Measurements from ENCODE around the gene MAN2B2.

Gene MAN2B2

GRCh38 chr4:6574747-6575502 is at the start of gene MAN2B2:
MAN2B2 (plus strand) TSS chr4:6575189; CDS start chr4:6575211, 22 bp downstream.
- DNase-seq, result peak; percentile 62 to 68 (median 65)

DNA sequence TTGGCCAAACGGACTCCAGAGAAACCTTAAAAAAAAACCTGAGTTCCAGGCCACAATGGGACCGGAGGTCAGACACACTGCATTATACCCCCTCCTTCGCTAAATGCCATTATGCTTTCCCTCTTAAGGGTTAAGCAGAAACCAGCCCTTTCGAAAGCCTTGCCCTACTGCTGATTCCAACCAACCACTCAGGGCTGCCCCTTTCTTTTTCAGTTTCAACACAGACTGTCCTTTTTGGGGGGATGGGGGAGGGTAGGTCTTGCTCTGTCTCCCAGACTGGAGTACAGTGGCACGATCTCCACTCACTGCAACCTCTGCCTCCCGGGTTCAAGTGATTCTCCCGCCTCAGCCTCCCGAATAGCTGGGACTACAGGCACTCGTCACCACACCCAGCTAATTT is 49.5 kb upstream of the MAN2B2 start:
- DNase-seq, result no peak

DNA sequence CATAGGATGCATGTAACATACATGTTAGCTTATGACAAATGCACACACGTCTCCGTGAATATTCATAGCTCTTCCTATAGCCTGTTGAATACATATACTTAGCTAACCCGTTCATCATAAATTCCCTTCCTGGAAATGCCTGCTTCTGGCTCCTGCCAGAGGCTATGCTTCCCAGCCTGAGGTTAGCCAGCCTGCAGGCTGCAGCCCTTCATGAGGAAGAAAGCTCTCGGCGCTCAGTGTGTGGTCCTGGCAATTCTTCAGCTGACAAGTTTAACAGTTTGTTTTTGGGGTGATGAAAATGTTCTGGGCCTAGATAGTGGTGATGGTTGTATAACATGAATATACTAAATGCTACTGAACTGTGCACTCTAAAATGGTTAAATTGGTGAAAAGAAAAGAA is 48.8 kb upstream of the MAN2B2 start:
- DNase-seq, result no peak

GRCh38 chr4:6526671-6527091 is 48.3 kb upstream of the MAN2B2 start:
- DNase-seq, result no peak

GRCh38 chr4:6527259-6527658 is 47.7 kb upstream of the MAN2B2 start:
- no peak for DNase-seq

GRCh38 chr4:6527683-6528595 is 47.0 kb upstream of the MAN2B2 start:
- no peak for DNase-seq

- no peak for DNase-seq
These were observed 46.0 kb upstream of the MAN2B2 start for GRCh38 chr4:6529021-6529420.

DNA sequence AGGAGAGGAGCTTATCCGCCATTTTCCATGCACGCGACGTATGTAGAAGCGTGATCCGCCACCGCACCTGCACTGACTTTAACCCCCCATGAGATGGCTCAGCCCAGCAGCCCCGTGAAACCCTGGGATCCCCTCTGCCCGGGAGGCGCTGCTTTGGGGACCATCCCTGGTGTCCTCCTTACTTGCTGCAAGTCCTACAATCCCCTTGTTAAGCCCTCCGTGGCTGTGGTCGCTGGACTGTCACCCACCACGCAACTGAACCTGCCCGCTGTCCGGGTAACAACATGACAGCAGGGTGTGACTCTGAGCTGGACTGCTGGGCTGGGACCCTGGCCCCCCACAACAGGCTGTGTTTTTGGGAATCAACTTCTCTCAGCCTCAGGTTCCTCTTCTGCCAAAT is 44.7 kb upstream of the MAN2B2 start:
- no peak for DNase-seq

DNA sequence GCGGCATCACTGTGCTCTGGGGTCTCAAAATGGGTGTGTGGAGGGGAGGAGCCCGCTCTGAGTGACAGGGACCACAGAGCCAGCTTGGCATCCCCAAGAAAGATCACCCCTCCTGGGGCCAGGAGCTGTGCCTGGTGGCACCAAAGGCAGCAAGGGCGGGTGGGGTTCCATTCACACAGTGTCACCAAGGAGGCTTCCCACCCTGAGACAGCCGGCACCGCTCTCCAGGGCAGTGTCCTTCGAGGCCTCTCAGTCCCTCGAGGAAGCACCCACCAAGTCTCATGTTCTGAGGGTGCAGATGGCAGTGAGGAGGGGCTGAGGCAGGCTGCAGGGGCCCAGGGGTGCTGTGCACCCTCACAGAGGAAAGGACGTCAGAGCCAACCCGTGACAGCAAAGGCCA is 44.0 kb upstream of the MAN2B2 start:
- DNase-seq, result no peak

- DNase-seq, result no peak
These were observed 42.9 kb upstream of the MAN2B2 start for GRCh38 chr4:6532102-6532501.

GRCh38 chr4:6532658-6533057 is 42.3 kb upstream of the MAN2B2 start:
- no peak for DNase-seq

GRCh38 chr4:6534050-6534449 is 40.9 kb upstream of the MAN2B2 start:
- DNase-seq, result no peak

- no peak for DNase-seq
These were observed 40.2 kb upstream of the MAN2B2 start for GRCh38 chr4:6534618-6535328.

- no peak for DNase-seq
These were observed 39.7 kb upstream of the MAN2B2 start for GRCh38 chr4:6535329-6535692.

DNA sequence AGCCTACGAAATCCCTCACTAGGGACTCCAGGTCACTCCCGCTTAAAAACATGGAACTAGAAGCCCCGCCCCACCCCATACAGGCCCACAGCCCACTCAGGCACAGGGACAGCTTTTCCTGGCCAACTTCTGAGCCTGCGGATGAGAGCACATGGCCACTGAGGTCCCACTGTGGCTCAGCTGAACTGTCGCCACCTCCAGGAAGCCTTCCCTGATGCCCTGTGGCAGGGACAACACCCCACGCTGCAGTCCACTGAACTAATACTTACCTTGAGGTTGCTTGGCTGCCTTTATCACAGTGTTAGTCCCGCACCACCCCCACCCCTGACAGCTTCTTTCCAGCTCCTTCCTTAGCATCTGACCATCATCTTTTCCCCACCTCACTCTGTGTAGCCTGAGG is 39.3 kb upstream of the MAN2B2 start:
- no peak for DNase-seq

- DNase-seq, result no peak
These were observed 36.9 kb upstream of the MAN2B2 start for GRCh38 chr4:6538111-6538510.

DNA sequence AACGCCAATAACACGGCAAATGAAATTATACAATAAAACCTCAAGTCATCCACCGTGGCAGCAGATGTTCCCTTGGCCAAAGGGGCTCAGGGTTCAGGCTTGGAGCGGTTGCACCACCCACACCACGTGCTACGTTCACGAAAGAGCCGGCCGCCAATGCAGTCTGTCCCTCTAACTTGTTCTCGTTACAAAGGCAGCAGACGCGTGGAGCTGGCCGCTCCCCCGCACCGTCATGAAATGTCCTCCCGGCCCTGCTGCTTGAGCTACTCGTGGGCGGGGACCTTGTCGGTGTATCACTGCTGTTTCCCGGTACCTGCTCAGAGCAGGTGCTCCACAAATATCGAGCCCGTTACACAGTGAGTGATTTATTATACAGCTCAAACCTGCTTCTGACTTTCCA is 36.4 kb upstream of the MAN2B2 start:
- no peak for DNase-seq

DNA sequence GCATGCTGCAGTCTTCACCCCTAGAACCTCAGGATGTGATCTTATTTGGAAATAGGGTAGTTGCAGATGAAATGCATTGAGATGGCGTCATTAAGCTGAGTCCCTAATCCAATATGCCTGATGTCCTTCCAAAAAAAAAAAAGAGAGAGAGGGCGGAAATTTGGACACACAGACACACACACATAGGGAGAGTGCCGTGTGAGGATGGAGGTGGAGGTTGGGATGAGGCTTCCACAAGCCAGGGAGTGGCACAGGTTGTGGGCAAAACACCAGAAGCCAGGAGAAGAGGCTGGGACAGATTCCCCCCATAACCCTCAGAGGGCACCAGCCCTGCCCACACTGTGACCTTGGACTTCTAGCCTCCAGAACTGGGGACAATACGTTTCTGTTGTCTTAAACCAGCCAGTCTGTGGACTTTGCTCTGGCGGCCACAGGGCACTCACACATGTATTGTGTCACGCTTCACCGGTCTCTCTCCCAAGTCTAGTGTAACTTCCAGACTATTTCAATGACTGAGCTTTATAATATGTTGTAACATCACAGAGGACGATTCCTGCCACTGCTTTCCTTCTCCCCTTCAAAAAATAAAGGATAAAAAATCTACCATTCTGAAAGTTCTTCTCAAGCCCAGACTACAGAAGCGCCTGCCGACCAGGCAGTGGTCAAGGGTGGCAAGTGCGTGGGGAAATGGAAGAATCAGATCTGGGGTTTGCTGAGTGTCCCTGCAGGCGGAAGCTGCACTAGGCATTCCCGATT is 35.8 kb upstream of the MAN2B2 start:
- DNase-seq, result no peak

GRCh38 chr4:6540879-6541278 is 34.1 kb upstream of the MAN2B2 start:
- no peak for DNase-seq

- DNase-seq, result no peak
These were observed 33.2 kb upstream of the MAN2B2 start for GRCh38 chr4:6541789-6542188.

- DNase-seq, result no peak
These were observed 32.0 kb upstream of the MAN2B2 start for GRCh38 chr4:6542951-6543350.

GRCh38 chr4:6546091-6546490 is 28.9 kb upstream of the MAN2B2 start:
- DNase-seq, result no peak
